HG03520 (cell line): ENCODE data around the gene IKZF2.

Source experiments
- ATAC-seq: cut with Tn5 transposase; IDR thresholded peaks from one replicate; pipeline ENCODE4 v1.9.1; 2021; ENCODE audit warnings: mild to moderate bottlenecking, moderate library complexity; ENCODE audit not compliant: unreplicated experiment

The IKZF2 gene

DNA sequence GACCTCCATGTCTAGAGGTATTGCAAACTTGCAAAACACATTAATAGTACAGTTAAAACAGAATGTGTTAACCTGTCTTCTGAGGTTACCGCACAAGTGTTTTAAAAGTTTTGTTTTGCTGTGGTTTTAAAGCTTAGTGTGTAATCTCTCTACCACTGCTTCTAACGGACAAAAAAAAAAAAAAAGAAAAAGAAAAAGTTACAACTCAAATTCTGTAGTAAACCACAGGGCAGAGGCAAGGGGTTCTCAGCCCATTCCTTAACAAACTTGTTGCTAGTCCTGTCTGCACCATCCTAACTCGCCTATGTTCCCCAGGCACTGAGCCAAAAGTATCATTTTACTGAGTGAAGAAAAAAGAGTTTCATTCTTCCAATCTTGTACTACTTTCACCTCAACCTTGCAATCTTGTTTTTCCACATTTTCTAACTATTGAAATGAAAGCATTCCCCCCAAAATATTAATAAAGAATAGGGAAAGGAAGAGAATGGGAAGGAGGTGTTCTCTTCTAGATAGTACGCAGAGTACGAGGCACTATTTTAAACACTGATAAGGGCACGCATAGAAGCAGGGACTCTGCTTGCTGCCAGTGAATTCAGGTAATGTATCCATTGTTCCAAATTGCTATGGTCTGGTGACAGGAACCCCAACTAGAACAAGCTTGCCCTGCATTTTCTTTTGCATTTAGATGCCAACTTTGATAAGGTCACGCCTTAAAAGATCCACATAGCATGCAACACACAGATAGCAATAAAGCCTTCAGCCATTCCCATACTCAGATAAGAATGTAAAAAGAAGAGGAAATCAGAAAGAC is 47.1 kb downstream of the IKZF2 start:
- no peak for ATAC-seq

DNA sequence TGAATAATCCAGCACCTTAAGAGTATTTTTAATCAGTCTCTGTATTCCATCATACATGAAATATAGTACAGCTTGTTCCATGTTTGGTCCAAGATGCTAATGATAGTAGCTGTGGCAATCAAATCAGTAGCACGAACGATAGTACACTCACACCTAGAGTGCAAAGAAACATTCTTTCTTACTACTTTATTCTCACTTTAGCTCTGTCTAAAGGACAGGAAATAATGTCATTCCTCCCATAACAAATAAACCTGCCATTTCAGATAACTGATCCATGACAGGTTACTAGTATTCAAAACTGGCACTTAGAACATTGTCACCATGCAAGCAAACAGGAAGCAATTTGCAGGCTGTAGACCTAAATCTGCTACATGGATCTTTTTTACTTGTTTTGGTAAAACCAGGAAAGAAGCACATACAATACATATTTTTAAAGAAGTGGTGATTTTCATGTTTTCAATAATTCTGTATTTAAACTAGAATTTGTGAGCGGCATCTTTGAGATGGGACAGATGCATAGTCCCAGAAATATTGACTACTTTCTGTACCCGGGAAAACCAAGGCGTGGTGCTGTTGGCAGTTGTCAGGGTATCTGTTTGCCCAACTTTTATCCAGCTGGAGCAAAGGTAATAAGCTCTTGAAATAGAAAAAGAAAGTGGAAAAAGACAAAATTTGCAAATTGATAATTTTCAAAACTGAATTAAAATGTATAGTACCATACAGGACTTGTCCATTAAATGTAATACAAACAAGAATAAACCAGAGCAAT is 49.5 kb downstream of the IKZF2 start:
- ATAC-seq = no peak

DNA sequence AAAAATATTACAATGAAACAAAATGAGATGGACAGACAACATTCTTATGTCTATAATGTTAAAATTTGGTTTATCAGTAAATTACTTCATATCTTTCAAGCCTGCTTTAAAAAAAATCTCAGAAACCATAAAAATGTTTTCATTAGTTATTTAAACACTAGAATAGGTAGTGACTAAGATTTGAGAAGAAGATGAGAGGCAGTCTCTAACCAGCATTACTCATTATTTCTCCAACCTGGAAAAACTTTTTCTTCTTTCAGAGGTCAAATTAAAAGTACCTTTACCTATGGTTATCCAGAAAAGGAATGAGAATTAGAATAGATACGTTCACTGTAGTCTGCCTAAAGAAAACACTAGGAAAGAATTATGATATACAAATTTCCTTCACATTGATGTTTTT is 50.3 kb downstream of the IKZF2 start:
- no peak for ATAC-seq

DNA sequence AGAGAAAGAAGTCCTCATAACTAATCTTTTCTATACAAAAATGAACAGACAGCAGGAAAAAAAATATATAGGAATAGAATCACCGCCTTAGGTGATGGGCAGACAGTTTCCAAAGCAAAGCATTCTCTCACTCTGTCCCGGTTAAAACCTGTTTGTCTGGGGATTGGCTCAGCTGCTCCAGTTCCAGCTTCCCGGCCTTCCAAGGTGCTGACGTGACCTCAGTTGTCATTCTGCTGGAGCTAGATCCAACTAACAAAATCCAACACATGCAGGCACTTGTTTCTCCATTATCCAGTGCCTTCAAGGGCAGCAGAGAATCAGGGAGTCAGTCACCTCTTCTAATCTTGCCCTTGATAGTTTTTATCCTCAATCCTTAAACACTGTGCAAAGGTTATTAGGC is 52.8 kb downstream of the IKZF2 start:
- no peak for ATAC-seq

- no peak for ATAC-seq
Measured at GRCh38 chr2:213091765-213092164, 59.6 kb downstream of the IKZF2 start.

GRCh38 chr2:213090772-213091171 is 60.6 kb downstream of the IKZF2 start:
- no peak for ATAC-seq

DNA sequence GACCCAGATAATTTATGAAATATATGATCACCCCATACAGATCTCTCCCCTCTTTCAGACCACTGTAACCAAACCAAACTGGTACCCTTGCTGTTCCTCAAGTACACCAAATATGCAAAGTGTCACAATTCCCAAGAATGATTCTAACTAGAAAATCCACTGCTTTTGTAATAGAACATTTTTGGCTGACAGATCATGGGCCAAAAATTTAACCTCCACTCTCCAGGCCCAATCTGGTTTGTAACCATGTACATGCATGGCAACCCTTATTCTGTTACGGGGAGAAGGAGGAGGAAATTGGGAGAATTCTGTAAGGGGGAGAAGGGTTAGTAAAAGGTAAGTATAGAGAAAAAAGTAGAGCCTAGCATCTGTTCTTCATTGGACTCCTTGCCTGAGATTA is 62.0 kb downstream of the IKZF2 start:
- no peak for ATAC-seq

- no peak for ATAC-seq
Measured at GRCh38 chr2:213087040-213087439, 64.4 kb downstream of the IKZF2 start.

- no peak for ATAC-seq
Measured at GRCh38 chr2:213086571-213086970, 64.8 kb downstream of the IKZF2 start.

DNA sequence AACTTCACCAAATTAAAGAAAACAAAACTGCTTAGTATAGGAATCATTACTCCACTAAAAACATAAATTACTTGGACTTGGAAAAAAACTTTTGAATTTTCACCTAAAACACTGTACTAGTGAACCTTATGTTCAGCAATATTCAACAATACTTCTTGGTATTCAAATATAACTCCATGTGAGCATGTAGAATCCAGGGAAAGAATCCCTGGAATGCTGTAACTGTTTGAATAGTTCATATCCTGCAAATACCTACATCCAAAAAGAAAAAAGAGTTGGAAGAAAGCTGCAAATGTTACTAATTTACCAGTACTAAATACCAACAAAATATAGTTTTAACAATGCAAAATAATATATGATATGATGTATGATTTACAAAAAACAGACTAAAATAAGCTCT is 65.4 kb downstream of the IKZF2 start:
- no peak for ATAC-seq

GRCh38 chr2:213085538-213085937 is 65.9 kb downstream of the IKZF2 start:
- no peak for ATAC-seq

GRCh38 chr2:213084261-213084660 is 67.2 kb downstream of the IKZF2 start:
- ATAC-seq = no peak

GRCh38 chr2:213080969-213081617 is 70.3 kb downstream of the IKZF2 start:
- ATAC-seq = no peak

GRCh38 chr2:213079756-213080155 is 71.7 kb downstream of the IKZF2 start:
- ATAC-seq = no peak

- no peak for ATAC-seq
Measured at GRCh38 chr2:213078686-213079085, 72.7 kb downstream of the IKZF2 start.

GRCh38 chr2:213069531-213069930 is 81.9 kb downstream of the IKZF2 start:
- ATAC-seq = no peak

- ATAC-seq = no peak
Measured at GRCh38 chr2:213068676-213069359, 82.6 kb downstream of the IKZF2 start.

DNA sequence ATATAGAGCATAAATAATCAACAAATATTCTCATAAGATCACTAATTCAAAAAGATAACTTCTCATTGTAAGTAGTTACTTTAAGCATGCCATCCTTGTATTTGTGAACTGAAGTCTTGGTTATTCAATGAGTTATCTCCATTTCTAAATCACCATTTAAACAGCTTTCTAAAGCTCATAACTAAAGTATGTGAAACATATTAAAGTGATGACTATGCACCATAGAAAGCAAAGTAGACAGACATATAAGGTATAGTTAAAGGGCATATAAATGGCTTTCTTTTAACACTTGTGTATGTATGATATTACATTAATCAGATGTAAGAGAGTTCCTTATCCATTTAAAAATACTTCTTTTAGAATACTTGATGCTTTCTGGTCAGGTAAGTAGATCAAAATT is 83.5 kb downstream of the IKZF2 start:
- no peak for ATAC-seq

DNA sequence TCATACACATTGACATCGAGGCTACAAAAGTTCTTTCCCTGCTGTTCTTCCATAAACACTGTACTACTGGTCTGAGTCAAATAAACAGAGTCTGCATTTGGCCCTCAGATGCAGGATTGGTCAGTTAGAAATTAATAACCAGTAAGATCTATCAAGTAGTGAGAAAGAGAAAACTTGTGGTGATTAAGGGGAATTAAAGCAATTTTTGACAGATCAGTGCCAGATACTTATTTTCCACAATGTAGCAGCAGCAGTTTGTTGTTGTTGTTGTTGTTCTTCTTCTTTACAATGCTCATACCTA is 85.0 kb downstream of the IKZF2 start:
- no peak for ATAC-seq

- ATAC-seq = no peak
Measured at GRCh38 chr2:213065583-213066442, 85.6 kb downstream of the IKZF2 start.

DNA sequence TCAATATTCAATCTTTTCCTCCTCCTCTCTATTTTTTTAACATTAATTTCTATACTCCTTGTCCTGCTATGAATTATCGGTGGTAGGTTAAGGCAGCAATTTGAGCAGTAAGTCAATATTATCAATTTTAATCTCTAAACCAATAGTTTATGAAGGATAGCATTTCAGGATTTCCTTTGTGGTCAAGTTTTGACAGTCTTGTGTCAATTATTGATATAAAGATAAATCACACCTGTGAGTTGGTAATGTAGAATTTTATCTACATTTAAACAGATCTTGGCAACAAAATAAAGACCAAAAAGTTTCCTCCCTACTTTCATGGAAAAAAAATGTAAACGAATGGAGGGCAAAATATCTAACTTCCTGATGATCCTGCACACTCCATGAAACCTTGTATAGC is 87.3 kb downstream of the IKZF2 start:
- ATAC-seq = no peak
